Activated CD8-positive, alpha-beta memory T cell treated with anti-CD3 and anti-CD28 coated beads, Interleukin-2, amount 50 U/mL, for 24 hours (primary cell): ENCODE measurements around the gene STAU1.
"Not testable (repeated sequence)": the region's sequence is repeated elsewhere in the genome, so short reads cannot be mapped to it uniquely, and the experiment has no call there.

Source experiments
- DNase-seq: peaks from one replicate; pipeline ENCODE4 v3.0.0-alpha.2; 2020; ENCODE audit errors: extremely low read depth

The STAU1 gene

GRCh38 chr20:49203011-49203410 lies 14.9 kb upstream of the STAU1 start:
- no peak for DNase-seq

GRCh38 chr20:49199729-49200293 lies 11.7 kb upstream of the STAU1 start:
- DNase-seq = no peak

GRCh38 chr20:49192944-49193518 lies 4.9 kb upstream of the STAU1 start:
- not testable (repeated sequence) for DNase-seq

- DNase-seq = no peak
These were observed 744 bp downstream of the STAU1 start for GRCh38 chr20:49187330-49187850.

- DNase-seq = peak; percentile 37
These were observed 1.4 kb downstream of the STAU1 start for GRCh38 chr20:49186535-49187329.

GRCh38 chr20:49185071-49185761 lies 2.9 kb downstream of the STAU1 start:
- no peak for DNase-seq

GRCh38 chr20:49184691-49185070 lies 3.5 kb downstream of the STAU1 start:
- DNase-seq = no peak

- not testable (repeated sequence) for DNase-seq
These were observed 4.0 kb downstream of the STAU1 start for GRCh38 chr20:49184084-49184501.

- DNase-seq = no peak
These were observed 4.7 kb downstream of the STAU1 start for GRCh38 chr20:49183444-49183843.

GRCh38 chr20:49181265-49181877 lies 6.8 kb downstream of the STAU1 start:
- DNase-seq = no peak

GRCh38 chr20:49179368-49180277 lies 8.5 kb downstream of the STAU1 start:
- DNase-seq = no peak

GRCh38 chr20:49174183-49174582 lies 14.0 kb downstream of the STAU1 start:
- DNase-seq = no peak

GRCh38 chr20:49172413-49172812 lies 15.7 kb downstream of the STAU1 start:
- no peak for DNase-seq

- DNase-seq = no peak
These were observed 16.2 kb downstream of the STAU1 start for GRCh38 chr20:49171909-49172308.

GRCh38 chr20:49170714-49171113 lies 17.4 kb downstream of the STAU1 start:
- no peak for DNase-seq

- DNase-seq = no peak
These were observed 18.6 kb downstream of the STAU1 start for GRCh38 chr20:49169547-49169946.

- DNase-seq = not testable (repeated sequence)
These were observed 19.3 kb downstream of the STAU1 start for GRCh38 chr20:49168864-49169263.

- no peak for DNase-seq
These were observed 20.2 kb downstream of the STAU1 start for GRCh38 chr20:49167811-49168507.

- no peak for DNase-seq
These were observed 21.3 kb downstream of the STAU1 start for GRCh38 chr20:49166534-49167449.
